GM19239 (cell line): ENCODE results near the gene PLD1.

Experiments used
- DNase-seq: peaks from one replicate; pipeline ENCODE4 v3.0.0; 2011; ENCODE audit warnings: low spot score; ENCODE audit not compliant: insufficient read length
- FAIRE-seq: peaks from 2 replicates; lab custom pipeline; 2011; peaks lifted over from hg19 to GRCh38; lab: Jason Lieb, UNC

The PLD1 gene

DNA sequence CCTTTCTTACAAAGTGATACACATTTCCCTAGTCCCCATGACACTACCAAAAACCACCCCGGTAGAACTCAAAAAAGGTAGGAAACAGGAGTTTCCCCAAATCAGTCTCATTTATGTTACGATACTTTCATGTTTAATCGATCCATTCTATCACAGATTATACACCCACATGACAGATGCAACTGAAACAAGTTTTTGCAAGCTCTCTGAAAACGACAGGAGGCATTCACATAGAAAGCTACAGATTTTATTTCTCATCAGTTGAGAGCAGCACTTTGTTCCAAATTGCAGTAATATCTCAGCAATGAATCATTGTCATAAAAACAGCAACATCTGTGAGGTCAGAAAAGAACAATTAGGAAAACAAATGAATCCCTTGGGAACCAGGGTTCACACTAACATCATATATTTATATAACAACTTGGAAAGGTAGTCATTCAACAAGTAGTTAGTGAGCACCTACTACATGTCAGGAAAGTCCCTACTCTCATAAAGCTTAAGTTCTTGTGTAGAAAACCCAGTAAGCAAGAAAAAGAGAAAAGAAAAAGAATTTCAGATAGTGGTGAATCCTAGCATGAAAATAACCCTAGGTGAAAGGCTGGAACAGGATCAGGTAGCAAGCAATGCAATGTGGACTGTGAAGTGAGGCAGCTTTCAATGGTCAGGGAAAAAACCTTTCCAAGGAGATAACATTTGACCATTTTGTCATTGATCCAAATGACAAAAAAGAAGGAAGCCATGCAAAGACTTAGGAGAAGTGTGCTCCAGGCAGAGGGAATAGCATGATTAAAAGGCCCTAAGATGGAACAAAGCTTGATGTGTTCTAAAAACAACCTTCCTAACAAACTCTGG lies 8.3 kb downstream of the PLD1 start:
- no peak for DNase-seq

DNA sequence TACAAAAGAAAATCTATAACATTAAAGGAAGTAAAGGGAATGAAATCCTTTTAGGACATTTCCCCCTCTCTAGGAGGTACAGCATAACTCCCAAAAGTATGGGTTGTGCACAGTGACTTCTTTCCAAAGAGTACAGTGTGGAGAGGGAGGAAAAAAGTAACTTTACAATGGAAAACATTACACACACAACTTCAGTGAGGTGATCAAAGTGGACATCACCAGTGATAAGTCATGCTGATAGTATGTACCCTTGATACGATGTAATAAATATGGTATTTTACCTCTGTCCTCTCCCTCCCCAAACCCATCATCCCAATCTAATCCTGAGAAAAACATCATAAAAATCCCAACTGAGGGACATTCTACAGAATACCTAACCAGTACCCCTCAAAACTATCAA lies 10.8 kb downstream of the PLD1 start:
- DNase-seq (no peak), FAIRE-seq (no peak)

More for the DNA sequence above, 8.3 kb downstream of the PLD1 start:
- FAIRE-seq: peak; percentile 28

DNA sequence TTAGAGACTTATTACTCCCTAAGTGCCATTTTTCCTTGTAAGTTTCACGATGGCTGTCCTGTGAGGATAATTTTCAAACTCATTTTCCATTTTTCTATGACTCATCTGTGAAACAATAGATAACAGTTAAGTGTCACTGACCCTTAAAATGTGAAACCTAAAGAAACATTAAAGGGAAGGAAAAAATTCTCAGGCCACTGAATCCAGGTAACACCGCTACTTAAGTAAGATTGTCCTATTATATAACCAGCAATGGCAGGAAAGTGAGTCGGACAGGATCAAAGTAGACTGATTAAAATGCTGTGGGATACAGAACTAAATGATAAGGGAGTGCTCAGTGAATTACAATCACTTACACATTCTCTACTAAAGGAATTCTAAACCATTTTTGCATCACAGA lies 12.4 kb downstream of the PLD1 start:
- FAIRE-seq: no peak

DNA sequence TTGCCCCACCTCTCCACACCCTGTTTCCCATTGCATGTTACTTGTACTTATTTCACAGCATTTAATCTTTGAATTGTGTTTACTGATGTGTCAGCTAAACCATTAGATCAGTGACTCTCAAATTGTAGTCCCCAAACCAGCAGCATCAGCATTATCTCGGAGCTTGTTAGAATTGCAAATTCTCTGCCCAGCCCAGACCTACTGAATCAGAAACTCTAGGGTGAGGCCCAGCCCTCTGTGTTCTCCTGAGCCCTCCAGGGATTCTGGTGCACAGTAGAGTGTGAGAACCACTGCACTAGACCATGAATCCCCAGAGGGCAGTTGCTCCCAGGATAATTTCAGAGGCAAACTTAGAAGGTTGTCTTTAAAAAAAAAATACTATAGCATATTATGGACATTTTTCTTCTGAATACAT lies 13.0 kb downstream of the PLD1 start:
- DNase-seq: no peak
- peak; percentile 56 for FAIRE-seq

More for the DNA sequence above, 12.4 kb downstream of the PLD1 start:
- no peak for DNase-seq

DNA sequence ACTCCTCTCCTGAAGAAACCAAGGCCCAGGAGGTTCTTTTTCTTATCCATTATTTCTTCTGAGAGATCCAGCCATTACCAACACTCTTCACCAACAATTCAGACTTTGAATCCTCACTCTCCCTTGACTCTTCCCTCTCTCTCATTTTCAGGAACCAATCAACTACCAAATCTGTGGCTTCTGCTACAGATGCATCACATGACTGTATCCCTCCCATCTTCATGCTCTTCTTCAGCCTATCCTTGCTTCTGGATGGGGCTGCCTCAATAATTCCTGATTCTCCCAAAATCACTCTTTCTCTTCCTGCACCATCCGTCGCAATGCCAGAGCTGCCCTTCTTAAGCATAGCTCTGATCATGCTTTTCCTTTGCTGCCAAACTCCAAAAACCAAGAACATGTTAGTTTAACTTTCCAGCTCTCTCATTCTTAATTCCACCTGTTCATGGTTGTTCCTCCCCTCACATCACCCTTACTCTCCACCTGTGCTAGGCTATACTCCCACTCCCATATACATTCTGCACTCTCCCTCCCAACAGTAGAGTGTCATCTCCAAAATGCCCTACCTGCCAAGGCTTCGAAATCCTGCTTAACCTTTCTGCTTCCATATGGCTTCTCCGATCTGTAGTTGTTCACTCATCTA lies 13.5 kb downstream of the PLD1 start:
- FAIRE-seq: no peak

DNA sequence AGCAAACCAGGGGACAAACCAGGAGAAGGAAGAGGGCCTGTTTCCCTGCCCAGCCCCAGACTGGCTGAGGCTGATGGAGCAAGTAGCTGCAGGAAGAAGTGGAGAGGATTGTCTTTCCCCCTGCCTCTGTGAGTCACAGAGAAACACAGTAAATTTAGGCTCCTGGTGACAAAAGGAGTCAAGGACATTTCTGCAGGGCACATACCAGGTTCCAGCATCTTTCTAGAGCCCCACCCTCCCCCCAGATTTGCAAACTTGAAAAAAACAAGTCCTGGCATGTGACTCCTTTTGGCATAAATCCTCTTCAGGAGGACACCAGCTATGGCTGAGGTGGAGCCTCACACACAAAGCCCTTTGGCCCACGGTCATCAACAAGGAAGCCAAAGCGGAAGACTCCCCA lies 17.8 kb downstream of the PLD1 start:
- DNase-seq (no peak), FAIRE-seq (no peak)

More for the DNA sequence above, 13.5 kb downstream of the PLD1 start:
- no peak for DNase-seq

DNA sequence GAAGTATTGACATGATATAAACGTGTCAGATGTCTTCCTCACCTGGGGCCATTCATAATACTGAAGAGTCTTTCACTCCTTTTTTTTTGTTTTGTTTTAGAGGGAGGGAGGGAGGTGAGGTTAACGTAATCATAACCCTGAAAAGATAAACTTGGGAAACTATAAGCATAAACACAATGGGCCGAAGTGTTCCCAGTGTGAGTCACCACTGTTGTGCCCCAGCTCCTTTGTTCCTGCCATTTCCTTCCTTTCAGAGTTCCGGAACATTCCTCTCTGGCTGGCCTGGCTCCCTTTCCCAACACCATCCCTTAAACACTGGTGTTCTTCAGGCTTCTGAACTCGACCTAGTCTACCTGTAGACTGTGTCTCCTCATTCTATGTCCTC lies 18.6 kb downstream of the PLD1 start:
- DNase-seq (no peak), FAIRE-seq (no peak)

DNA sequence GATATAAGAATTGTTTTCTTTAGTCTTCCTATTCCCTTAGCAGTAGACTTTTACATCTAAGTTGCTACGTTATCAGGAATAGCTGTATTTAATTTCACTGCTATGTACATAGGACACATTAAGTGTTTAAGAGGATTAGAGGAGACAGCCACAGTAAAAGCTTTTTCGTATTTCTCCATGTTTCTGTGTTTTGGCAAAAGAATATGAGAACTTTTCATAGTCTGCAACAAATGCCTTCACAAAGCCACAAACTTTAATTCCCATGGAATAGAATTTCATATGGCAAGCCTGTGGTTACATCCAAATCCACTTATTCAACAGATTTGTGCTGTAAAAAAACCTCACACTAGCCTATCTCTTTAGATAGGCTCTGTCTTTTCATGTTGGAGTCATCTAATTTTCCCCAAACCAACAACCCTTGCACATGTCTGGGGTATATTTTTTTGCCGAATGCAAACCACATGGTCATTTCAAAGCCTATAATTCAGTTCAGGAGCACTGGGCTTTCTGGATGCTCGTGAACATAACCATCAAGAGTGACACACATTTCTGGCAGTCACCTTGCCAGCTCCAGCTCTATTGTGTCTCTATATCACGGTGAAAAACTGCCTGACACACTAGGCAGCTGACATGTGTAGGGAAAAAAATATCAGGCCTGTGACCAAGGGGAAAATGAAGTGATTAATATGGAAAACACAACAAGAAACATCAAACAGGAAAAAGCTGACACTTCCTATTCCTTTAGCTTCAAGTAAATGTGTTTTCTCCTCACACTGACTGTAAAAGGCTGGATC lies 19.2 kb downstream of the PLD1 start:
- DNase-seq (no peak), FAIRE-seq (no peak)

DNA sequence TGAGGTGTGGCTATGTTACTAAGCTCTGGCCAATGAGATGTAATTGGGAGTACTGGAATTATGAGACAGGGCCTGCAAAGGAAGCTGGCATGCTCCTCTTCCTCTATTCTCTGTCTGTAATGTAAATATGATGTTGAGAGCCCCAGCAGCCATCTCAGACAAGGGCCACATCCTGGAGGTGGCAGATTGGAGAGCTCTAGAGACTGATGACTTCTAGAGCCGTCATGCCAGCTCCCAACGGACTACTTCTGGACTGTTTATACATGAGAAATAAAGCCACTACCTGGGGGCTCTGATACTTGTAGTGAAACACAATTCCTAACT lies 19.7 kb downstream of the PLD1 start:
- FAIRE-seq (no peak), DNase-seq (no peak)

DNA sequence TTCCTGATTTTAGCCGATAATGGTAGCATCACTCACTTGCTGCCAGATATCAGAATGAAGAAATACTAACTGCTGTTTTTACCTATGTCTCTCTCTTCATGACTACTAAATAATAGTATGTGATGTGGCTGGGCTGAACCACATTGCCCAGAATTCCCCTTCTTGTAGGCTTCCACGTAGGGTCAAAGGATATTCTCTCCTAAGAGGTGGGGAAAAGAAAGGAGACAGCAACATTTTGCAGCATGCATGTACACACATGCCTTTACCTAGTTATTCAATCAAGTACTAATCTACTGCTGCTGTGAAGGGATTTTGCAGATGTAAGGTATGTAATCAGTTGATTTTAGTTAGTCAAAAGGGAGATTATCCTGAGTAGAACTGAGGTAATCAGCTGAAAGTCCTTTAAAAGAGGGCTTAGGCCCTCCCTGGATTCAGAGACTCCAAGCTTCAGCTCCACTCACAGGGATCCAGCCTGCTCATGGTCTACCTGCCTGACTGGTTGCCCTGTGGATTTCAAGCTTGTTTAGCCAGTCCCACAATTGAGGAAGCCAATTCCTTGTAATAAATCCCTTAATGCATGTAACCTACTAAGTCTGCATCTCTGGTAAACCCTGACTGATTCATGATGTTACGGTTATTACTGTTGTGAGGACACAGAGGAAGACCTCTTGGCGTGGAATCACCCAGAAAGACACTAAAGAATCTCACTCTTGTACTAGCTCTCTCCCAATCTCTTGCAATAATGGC lies 20.4 kb downstream of the PLD1 start:
- FAIRE-seq: no peak
- no peak for DNase-seq

DNA sequence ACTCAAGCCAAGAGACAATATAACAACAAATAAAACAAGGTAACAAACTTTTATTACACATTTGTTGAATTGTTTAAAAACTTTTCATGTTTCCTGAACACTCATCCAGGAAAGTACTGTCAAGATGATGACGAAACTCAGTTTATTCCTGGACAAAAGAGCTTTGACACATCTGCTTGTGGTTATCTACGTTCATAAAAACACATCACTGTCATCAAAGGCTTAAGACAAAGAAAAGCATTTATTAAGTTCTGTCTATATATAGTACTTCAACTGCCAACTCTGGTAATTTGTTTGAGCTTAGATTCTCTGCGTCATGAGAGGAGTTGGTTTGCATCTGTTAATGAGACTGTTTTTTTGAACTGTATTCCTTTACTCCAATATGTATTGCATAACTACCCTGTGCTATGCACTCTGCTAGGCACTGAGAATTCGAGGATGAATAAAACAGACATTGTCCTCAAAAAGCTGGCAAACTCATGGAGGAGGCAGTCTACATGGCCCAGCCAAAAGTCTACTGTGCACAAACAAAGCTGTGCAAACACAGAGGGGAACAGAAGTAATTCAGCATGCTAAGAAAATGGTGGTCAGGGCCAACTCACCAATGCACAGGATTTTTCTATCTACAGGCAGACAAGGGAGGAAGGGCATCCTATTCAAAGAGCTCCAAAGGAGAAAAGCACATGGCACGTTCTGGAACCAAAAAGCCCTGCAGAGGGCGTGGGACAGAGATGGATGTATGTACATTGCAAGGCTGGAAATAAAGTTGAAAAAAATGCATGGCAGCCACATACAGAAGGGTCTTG lies 21.5 kb downstream of the PLD1 start:
- FAIRE-seq (peak; percentile 33), DNase-seq (no peak)

DNA sequence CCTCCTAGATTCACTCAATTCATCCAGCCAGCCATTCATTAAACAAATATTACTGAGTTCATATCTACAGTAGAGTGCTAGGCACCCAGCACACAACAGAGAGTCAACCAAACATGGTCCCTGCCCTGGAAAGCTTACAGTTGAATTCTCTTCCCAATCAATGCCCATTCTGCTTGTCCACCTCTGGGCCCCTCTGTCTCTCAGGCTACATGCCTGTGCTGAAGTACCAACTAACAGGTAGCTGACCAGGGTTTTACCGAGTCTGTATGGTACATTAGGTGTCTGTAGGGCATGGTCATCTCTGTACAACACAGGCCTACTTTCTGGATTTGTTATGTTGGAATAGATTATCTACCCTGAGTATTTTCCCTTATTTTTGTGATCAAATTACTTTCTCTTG lies 23.3 kb downstream of the PLD1 start:
- FAIRE-seq (no peak), DNase-seq (no peak)

DNA sequence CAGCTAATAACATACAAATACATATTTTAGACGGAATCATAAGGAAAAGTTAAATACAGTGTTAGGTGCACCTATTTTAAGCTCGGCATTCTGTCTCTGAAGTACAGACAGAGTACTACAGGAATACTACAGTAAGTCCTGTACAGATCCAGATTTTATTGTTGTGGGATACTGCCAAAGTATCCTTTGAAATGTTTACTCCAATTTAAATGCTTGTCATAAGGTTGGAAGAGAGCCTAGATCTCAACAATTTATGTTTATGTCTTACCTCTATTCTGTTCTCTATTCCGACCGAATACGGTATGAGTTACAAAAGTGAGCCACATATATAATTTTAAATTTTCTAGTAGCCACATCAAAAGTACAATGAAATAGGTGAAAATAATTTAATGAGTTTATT lies 25.3 kb downstream of the PLD1 start:
- FAIRE-seq: no peak
- DNase-seq: no peak

DNA sequence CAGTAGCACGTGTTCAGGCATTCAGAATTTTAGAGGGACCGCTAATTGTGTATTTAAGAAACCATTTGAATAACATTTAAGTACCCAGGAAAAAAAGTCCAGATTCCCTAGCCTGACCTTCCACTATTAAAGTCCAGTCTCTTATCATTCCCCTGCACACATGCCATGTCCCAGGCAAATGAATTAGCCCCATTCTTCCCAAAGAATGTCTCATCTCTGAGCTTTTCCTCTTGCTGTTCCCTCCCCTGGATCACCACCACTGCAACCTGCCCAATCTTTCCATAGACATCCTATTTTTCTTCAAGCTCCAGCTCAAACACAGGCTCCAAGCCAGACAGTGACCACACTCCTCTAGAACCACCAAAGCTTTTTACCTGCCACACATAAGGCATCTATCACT lies 25.9 kb downstream of the PLD1 start:
- DNase-seq (no peak), FAIRE-seq (no peak)

DNA sequence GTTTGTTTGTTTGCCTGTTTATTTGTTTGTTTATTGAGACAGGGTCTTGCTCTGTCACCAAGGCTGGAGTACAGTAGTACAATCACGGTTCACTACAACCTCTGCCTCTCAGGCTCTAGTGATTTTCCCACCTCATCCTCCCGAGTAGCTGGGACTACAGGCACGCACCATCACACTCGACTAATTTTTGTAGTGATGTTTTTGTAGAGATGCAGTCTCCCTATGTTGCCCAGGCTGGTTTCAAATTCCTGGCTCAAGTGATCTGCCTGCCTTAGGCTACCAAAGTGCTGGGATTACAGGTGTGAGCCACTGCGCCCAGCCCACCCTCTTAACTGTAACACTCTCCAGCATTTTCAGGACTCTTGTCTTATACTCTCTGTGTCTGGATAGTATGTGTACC lies 26.7 kb downstream of the PLD1 start:
- FAIRE-seq (no peak), DNase-seq (no peak)

DNA sequence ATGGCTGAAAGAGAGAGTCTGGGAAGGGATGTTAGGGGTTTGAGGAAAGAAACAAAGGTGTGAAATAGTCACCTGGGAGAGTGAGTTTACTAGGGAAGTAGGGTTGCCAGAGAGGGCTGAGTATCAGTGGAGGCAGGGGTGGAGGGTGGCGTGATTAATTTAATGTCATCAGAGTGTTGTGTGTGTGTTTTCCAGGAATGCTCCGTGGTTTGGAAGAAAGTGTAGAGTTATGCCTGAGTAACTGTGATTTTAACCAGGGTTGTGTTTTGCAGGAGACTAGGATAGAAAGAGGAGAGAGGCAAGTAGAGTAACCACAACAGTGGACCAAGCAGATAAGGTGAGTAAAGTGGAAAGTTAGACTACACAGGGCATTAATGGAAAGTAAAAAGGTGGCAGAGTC lies 27.2 kb downstream of the PLD1 start:
- FAIRE-seq: no peak
- no peak for DNase-seq

DNA sequence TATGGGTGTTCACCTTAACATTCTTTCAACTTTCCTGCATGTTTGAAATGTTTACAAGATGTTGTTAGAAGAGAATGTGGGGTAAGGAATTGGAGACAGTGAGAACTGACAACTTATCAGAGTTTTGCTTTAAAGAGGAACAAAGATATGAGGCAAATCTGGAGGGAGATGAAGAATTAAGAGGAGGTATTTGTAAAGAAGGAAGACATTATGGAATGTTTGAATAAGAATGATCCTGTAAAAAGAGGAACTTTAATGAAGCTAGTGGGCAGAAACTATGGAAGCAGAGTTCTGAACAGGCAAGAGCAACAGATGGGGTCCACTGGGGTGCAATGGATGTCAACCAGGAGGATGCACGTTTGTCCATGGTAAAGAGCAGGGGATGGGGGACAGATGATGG lies 27.7 kb downstream of the PLD1 start:
- FAIRE-seq (no peak), DNase-seq (no peak)

DNA sequence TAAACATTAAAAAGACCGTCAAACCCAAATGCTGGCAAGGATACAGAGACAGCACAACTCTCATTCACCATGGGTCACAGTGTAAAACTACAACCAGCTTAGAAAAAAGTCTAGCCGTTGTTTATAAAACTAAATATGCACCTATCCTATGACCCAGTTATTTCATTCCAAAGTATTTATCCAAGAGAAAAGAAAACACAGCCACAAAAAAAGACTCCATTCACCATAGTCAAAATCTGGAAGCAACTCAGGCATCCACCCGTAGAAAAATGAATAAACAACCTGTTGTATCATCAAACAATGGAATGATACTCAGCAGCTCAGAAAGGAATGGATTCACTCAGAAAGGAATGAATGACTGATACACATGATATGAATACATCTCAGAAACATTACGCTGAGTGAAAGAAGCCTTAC lies 28.6 kb downstream of the PLD1 start:
- DNase-seq (no peak), FAIRE-seq (no peak)

DNA sequence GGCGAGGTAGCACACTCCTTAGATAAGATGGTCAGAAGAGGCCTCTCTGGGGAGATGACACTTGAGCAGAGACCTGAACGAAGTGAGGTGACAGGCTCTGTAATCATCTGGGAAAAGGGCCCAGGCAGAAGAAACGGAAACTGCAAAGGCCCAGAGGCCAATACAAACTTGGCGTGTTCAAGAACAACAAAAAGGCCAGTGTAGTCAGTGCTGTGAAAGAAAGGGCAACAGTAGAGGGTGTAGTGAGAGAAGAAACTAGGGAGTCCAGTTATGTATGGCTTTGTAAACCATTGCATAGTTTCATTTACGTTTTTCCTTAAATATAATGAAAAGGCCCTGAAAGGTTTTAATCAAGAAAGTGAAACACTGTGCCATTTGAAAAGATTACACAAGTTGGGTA lies 31.8 kb downstream of the PLD1 start:
- FAIRE-seq (peak; percentile 76), DNase-seq (no peak)

DNA sequence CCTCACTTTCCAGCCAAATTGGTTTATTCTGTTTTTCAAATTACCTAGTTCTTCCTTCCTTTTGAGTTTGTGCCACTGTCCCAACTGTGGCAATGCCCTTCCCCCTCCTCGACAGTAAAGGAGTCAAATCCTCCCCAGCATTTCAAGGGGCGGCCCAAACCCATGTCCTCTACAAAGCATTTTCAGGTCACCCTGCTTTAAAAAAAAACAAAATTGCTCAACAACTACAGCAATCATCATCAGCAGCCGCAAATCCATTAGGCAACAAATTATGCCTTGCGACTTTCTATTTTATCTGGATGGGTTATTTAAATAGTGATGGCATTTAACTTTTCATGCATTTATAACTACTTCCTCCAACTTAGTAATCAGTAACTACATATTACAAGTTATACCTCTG lies 32.7 kb downstream of the PLD1 start:
- DNase-seq (no peak), FAIRE-seq (no peak)
